Measurements from ENCODE around the gene TDRD7.

TDRD7 gene

DNA sequence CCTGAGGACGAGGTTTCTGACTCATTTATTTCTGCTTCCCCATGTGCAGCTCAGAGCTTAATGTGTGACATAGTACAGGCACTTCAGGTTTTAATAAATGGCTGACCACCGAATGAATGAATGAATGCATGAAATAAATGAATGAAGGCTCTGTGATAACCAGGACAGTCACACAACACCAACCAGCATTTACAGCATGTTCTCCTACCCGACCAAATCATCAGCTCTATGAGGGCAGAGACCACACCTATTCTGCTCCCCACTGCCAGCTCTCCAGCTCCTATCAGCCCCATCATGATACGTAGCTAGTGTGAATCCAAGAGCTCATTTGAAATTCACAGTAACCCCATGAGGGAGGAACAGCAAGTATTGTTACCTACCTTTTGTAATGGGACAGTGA, 94.4 kb downstream of the TDRD7 start:
- no peak for DNase-seq

DNA sequence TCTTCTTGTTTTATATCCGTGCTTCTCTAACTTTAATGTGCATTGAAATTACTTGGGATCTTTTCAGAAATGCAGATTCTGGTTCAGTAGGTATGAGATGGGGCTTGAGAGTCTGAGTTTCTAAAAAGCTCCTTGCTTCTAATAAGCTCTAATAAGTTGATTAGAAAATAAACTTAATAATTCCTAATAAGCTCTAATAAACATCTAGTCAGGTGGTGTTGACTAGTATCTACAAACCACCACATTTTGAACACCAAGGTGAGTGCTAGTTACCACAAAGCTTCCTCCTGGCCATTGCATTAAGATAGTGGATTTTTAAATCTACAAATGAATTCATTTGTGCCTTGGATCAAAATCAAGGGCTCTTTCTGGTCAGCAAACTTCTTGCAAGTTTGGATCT, 94.9 kb downstream of the TDRD7 start:
- no peak for DNase-seq

DNA sequence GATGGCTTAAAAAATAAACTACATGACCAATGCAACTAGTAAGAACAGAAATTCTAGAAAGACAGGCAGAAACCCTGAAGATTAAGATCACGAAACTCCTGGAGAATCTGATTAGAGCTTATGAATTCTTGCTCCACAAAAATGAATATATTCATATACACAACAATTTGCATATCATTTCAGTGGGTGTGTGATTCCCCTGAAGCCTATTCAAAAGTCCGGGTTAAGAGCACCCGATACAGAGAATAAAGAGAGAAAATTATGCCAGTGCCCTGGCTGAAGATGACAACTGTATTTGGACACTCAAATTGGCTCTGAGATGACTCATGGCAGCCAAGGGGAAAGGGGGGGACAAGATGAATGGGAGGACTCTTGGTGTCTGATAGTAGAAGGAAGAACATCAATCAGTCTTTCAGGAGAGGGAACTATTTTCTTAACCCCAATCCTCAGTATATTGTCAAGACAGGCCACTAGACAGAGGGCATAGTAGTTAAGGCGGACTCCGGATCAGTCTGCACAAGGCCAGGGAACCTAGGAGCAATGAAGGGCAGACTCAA, 95.6 kb downstream of the TDRD7 start:
- no peak for DNase-seq

DNA sequence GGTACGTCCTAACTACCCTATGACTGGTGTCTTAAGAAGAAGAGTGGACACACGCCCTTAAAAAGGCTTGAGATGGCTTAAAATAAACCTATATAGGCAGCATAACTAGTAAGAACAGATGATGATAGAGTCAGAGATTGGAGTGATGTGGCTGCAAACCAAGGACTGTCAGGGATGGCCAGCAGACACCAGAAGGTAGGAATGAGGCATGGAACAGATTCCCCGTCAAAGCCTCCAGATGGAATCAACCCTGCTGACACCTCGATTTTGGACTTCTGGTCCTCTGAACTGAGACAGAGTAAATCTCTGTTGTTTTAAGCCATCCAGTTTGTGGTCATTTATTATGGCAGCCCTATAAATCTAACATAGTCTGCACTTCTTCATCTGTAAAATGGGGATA, 97.0 kb downstream of the TDRD7 start:
- no peak for DNase-seq

DNA sequence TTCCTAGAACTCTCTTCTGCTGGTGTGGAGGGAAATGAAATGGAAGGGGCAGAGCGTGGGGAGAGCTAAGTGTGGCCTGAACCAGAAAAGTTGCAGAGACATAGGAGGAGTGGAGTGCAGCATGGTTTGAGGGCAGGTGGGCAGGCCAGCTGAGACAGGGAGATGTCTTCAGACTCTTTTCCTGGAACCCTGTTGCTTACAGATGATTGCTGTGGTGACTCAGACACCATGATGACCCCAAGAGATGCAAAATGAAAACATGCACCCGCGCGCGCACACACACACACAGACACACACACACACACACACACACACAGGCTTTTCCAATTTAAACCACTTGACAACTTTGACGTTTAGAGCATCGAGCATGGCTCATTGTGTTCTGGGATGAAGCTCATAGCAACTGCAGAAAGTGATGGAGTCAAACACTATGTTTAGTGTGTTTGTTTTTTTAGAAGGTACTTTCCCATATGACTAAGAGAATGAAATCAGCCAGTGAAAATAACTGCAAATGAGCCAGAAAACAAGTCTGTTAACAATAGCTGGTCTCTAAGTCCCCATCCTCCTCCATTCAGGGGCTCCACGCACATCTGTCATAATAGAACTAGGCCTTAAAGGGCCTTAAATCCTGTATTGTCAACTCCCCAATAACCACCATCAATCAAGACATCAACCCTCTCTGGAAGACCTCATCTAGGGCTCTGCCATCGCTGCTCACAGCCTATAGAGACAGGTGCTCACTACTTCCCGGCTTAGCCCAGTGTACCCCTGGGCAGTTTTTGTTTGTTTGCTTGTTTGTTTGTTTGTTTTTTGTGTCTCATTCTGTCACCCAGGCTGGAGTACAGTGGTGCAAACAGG, 99.1 kb downstream of the TDRD7 start:
- DNase-seq, result peak; percentile 1

DNA sequence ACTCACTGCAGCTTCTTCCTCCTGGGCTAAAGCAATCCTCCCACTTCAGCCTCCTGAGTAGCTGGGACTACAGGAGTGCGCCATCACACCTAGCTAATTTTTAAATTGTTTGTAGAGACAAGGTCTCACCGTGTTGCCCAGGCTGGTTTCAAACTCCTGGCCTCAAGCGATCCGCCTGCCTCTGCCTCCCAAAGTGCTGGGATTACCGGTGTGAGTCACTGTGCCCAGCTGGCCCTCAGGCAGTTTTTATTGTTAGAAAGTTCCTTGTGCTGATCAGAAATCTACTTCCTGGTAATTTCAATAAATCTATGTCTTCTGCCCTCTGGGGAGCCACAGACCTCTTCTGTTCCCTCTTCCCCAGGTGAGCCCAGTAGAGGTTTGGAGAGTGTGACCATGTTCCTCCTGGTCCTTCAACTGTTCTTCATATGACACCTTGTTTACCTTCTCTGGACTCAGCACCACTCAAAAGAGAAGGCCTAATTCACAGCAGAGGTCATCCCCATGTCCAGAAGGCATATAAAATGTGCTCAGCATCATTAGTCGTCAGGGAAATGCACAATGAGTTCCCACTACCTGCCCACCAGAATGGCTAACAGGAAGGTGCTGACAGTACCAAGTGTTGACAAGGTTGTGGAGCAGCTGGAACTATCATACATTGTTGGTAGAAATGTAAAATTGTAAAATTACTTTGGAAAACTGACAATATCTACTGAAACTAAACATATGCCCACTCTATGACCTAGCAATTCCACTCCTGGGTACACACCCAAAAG, 99.9 kb downstream of the TDRD7 start:
- DNase-seq, result no peak

DNA sequence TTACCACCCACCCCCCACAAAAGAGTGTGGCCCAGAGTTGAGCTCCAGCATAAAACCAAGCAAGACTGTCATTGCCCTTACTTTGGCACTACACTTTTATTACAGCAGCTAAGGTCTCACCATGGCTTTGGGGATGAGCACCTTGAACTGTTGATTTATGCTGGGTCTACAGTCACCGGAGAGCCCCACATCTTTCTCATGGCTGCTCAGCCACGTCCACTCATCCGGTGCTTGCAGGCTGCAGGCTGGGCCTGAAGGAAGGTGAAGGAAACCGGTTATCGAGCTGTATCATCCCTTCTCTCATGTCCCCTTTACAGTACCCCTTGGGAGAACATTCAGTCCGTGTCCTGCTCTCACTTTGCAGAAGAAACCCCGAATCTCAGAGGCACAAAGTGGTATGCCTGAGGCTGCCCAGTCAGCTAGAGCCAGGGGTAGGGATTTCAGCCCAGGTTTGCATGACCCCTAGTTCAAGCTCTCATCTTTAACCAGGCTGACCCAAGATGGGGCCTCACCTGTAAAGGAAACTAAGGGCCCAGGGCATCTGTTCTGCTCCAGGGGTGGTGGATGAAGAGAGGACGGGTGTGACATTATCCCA, 101.2 kb downstream of the TDRD7 start:
- no peak for DNase-seq

DNA sequence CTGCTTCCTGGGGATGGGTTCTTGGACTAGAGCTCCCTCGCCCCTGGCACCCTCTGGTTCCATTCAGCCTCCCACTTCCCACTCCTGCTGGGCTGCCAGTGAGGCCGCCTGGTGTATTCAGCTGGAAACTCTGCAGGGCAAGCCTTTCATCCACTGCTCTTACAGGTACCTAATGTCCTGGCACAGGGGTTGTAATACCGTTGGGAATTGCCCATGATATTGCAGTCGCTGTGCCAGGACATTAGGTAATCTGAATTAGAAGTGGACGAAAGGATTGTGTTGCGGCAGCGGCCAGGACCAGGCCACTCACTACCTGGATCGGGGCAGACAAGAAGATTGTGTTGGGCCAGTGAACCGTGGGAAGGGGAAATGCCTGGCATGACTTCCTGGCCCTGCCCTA, 102.6 kb downstream of the TDRD7 start:
- no peak for DNase-seq

DNA sequence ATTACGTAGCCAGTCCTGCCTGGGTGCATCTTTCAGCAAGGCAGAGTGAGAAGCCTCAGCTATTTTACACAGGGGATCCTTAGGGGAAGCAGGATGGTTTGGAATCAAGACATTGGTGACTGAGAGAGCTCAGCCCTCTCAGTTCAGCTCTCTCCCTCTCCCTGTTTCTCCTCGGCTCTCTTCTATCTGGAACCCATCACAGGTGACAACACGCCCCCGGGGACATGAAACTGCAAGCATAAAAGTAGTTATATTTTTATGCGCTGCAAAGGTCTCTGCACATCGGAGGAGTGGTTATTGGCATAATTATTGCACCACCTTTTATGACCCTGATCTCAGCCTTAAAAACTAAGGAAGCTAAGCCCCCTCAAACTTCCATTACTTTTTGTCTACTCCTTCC, 103.8 kb downstream of the TDRD7 start:
- no peak for DNase-seq

DNA sequence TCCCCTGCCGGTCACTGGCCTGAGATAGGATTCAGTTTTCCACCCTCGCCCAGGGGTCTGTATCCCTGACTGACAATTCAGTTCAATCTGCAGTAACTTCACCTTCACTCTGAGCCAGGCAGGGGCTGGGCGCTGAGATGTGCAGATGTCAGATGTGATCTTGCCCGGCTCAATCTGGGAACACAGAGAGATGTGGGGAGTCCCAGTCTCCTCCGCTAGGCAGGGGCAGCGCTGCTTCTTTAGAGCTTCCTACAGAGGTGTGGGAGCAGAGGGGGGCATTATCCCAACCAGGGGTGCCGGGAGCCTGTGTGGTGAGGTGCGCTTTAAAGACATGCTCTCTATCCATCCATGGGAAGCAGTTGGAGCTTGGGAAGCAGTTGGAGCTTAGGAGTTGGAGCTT, 104.2 kb downstream of the TDRD7 start:
- DNase-seq, result no peak

DNA sequence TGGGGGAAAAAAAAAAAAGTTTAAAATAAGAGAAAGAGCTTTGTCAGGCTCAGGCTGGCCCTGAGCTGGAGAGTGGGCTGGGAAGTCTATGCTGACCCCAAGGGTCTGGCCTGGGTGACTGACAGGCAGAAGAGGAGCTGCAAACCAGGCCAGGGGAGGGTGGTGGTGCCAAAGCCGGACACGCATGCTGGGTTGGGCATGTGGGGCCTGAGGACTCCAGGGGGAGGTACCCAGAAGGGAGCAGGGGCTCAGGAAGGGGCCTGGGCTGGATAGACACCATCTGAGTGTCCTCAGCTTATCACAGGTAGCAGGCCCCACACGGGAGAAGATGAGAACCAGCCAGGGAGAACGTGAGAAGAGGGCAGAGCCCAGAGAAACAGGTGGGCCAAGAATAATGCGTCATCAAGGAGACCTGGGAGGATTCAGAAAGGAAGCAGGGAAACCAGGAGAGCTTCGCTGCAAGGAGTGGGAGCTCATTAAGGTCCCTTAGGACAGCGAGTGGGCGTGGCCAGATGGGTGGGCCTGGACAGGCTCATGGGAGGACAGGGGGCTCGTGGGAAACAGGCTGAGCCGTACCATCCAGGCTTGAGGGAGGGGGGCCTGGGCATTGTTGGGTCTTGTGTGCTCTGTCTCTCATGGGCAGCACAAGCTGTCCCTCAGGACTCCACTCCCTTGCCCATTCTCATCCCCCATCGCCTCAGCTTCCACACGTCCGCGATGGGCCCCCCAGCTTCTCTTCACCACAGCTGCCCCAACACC, 105.6 kb downstream of the TDRD7 start:
- DNase-seq, result no peak

DNA sequence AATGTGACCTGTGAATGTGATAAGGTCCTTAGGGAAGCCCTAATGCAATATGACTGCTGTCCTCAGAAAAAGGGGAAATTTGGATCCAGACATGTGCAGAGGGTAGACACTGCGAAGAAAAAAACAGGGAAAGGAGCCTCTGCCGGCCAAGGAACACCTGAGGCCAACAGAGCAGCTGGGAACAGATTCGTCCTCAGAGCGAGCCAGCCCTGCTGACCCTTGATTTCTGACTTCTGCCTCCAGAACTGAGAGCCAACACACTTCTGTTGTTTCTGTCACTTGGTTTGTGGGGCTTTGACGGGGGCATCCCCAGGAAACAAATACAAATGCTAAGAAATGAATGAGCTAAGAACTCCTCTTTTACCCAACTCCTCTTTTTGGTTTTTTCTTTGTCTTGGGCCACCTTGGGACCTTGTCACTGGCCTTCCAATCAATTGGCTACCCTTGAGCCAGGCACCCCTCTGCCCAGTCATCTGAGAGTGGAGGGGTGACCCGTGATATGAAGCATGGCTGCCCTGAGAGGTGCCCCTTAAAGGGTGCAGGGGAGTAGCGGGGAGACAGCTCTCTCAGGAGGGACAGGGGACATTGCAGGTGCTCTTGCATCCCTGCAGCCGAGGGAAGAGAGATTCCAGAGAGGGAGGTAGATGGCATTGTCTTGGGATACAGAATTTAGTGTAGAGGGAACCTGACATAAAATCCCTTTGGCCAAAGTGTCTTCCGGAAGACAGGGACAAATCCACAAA, 106.4 kb downstream of the TDRD7 start:
- no peak for DNase-seq

DNA sequence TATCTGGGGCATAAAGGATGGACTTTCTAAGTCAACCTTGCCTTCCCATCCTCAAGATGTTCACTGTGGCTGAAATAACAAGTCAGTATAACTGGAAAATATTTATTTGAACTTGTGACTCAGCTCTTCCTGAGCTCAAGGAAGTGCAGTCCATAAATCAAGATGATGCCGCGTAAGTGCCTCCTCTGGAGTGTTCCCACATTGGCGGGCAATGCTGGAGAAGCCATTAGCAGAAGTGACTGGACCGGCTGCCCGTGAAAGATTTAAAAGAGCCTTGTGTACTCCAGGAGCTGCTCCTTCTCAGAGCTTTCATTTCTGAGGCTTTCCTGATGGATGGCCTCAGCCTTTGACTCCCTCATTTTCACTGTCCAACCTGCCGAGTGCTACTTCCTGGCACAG, 107.0 kb downstream of the TDRD7 start:
- DNase-seq, result peak; percentile 1

DNA sequence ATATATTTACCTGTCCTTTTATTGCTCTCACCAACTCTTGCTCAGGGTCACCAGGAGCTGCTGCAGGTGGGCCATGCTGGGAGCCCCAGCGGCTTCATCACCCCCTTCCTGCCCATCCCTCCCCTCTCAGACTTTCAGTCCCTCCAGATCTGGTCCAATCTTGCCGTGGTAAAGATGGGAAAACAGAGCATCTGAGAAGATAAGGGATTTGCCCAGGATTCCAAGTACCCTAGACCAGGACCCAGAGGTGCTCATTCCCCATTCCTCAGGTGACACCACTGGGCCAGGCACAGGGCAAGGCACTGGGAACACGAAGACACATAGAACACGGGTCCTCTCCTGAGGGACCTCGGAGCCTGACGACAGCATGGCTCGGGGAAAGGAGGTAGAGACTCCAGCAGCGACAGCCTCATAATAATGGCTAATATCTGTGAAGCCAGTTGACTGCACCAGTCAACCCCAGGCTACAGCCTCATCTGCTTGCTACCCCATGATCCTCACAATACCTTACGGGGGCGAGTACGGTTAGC, 107.6 kb downstream of the TDRD7 start:
- no peak for DNase-seq

DNA sequence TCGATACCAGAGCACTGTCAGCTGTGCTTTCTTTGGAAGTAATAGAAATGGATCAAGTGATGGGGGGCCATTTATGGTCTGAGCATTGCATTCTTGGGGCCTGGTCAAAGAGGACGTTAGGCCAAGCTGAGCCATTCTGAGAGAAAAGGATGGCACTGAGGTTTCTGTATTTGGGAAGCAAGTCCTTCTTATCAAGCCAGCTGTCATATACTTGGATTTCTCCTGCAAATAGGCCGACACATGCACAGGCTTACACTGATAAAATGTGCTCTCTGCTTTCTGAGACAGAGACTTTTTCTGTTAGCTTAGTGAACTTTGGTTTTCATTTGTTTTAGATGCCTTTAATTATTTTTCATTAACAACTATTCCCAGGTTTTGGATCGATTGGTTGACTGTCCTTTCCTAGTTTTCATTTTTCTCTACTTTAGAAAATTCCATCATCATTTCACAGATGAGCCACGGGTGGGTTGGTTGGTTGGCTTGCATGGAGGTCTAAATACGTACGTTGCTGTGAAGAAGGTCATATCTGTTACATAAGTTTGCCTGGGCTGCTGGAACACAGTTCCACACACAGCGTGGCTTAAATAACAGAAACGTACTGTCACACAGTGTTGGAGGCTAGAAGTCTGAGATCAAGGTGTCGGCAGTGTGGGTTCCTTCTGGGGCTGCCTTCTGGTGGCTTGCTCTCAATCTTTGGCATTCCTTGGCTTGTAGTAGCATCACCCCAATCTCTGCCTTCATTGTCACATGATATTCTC, 109.9 kb downstream of the TDRD7 start:
- no peak for DNase-seq

DNA sequence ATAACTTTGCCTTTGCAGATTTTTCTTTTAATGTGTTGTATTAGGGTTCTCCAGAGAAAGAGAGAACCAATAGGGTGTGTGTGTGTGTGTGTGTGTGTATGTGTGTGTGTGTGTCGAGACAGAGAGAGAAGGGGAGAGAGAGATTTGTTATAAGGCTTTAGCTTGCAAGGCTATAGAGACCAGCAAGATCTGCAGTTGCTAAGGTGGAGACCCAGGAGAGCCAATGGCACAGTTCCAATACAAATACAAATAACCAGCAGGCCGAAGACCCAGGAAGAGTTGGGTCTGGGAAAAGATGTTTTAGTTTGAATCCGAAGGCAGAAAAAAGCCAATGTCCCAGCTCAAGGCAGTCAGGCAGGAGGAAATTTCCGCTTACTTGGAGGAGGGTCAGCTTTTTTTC, 112.5 kb downstream of the TDRD7 start:
- DNase-seq, result no peak

DNA sequence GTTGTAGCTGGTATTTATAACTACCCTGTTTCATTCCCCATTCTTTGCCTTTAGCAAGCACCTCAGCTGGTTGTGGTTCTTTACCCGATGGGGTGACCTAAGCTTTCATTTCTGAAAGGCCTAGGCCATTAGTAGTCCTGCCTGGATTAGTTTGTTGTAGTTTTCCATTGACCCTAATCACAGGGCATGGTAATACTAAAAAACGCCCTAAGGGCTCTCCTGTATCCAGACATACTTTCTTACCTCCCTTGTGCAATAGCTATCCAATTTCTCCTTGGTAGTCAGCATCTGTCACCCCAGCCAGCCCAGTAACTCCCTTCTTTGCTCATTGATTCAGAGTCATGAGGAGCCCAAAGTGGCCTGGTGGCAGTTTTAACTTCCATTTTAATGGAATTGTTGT, 113.6 kb downstream of the TDRD7 start:
- no peak for DNase-seq

DNA sequence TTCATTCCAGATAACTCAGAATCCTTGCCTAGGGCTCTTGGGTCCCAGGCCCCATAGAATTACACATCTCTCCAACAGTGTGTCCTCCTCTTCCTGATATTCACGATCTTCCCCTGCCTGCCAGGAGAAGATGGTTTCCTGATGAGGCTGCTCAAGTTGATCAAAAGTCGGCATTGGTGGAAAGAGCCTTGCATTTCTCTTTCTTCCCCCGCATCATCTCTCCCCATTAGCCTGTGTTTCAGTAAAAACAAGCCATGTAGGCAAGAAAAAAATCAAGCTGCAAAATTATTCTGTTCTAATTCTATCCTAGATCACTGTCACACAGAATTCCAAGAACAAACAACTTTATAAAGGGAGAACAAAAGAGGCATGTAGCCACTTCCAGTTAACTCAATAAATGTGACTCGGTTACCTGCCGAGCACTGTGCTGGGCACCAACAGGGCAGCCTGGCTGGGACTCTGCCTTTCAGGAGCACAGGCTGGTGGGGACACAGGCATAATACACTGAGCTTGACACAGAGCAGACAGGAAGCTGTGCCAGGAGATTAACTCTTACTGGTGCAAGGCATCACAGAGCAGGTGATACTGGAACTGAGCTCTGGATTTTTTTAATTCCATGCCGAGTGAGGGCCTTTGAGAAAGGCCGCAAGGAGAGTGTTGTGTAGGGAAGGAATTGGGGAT, 115.1 kb downstream of the TDRD7 start:
- DNase-seq, result no peak

DNA sequence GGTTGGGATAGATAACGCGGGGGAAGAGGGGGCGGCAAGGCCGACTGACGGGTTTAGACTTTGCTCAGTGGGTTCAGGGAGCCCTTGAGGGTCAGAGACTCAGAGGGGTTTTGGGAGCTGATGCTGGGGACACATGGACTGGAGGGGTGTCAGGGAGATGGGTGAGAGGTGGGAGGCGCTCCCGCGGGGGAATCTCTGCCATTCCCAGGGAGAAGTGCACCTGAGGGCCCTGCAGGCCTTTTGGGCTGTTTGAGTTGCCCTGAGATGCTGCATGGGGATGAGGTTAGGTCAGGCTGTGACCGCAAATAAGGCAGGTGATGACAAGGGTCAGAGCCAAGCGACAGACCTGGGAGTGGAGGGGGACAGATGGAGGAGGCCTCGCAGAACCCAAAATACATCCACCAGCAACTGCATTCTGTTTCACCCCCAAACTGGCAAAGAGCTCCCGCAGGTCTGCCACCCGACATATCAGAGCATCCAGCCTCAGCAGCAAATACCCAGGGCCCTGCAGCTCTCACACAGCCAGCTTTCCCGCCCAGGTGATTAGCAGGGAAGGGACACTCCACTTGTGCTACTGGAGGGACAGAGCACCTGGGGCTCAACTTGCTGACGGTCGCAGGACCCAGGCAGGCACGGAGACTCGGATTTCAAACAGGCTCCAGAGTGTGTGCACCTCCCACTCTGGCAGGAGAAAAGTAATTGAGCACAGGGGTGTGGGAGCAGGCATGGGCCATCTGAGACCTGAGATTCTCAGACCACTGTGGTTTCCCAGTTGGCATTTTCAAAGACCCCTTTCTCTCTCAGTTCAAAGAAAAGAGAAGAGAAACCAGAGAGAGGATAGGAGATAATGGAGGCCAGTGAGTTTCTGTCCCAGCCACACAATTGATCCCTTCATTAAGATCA, 116.0 kb downstream of the TDRD7 start:
- no peak for DNase-seq

Data from fibroblast of skin of scalp (primary cell).